HG03575 (cell line): ENCODE results near the gene MRPL34.

Source experiments
- ATAC-seq: cut with Tn5 transposase; IDR thresholded peaks from one replicate; pipeline ENCODE4 v1.9.1; 2021; ENCODE audit not compliant: unreplicated experiment, insufficient number of reproducible peaks, low FRiP score; ENCODE audit errors: extremely low read depth

MRPL34 gene

GRCh38 chr19:17336872-17337674 is 31.4 kb downstream of the MRPL34 start, which contains the start of gene GTPBP3:
GTPBP3 (plus strand) TSS chr19:17337553; CDS start chr19:17337612, 59 bp downstream.
- peak; percentile 69 for ATAC-seq

- no peak for ATAC-seq
Measured at GRCh38 chr19:17337675-17338432, 32.2 kb downstream of the MRPL34 start.

GRCh38 chr19:17338433-17339078 is 32.9 kb downstream of the MRPL34 start:
- ATAC-seq: no peak

GRCh38 chr19:17339088-17339741 is 33.5 kb downstream of the MRPL34 start:
- no peak for ATAC-seq

GRCh38 chr19:17340302-17340870 is 34.7 kb downstream of the MRPL34 start:
- ATAC-seq: no peak

GRCh38 chr19:17340871-17341357 is 35.2 kb downstream of the MRPL34 start:
- ATAC-seq: no peak

GRCh38 chr19:17341386-17341785 is 35.7 kb downstream of the MRPL34 start:
- ATAC-seq: no peak

GRCh38 chr19:17341845-17342244 is 36.2 kb downstream of the MRPL34 start:
- ATAC-seq: no peak

- no peak for ATAC-seq
Measured at GRCh38 chr19:17346109-17346671, 40.5 kb downstream of the MRPL34 start.

GRCh38 chr19:17347361-17347760 is 41.7 kb downstream of the MRPL34 start:
- no peak for ATAC-seq

GRCh38 chr19:17347877-17348276 is 42.2 kb downstream of the MRPL34 start:
- ATAC-seq: no peak

GRCh38 chr19:17348700-17349099 is 43.0 kb downstream of the MRPL34 start:
- ATAC-seq: no peak

GRCh38 chr19:17351815-17352435 is 46.3 kb downstream of the MRPL34 start:
- no peak for ATAC-seq

- no peak for ATAC-seq
Measured at GRCh38 chr19:17352608-17353280, 47.1 kb downstream of the MRPL34 start.

GRCh38 chr19:17353386-17353785 is 47.7 kb downstream of the MRPL34 start:
- no peak for ATAC-seq
